Measurements from ENCODE around the gene NFKBIB. TPM values are rescaled to one million over a fixed set of nuclear protein-coding genes. Genes with fewer than 3 reads are reported as not detected.

NFKBIB gene
- total RNA-seq, 2 donors from 2014 or later: 86.5 to 89.1 TPM

GRCh38 chr19:38952395-38953165, 52.8 kb downstream of the NFKBIB start:
- H3K4me1 Mint-ChIP-seq (ENCODE audit: low read depth): peaks cover 18% of the 10 kb centered on the region
- peak; percentile 40 to 47 for DNase-seq
- H3K36me3 Mint-ChIP-seq (ENCODE audit: insufficient read depth in 2 of 2): no peaks in the 10 kb centered on the region
- ATAC-seq (replicated peaks in 1 of 2): peak in 1 of 2 donors; percentile 31
- no peak overlapping the region for H3K27ac Mint-ChIP-seq
- H3K9me3 Mint-ChIP-seq: no peaks in the 10 kb centered on the region
- H3K4me3 Mint-ChIP-seq: no peak overlapping the region
- H3K27me3 Mint-ChIP-seq (ENCODE audit: low read depth): peaks cover 24% of the 10 kb centered on the region

DNA sequence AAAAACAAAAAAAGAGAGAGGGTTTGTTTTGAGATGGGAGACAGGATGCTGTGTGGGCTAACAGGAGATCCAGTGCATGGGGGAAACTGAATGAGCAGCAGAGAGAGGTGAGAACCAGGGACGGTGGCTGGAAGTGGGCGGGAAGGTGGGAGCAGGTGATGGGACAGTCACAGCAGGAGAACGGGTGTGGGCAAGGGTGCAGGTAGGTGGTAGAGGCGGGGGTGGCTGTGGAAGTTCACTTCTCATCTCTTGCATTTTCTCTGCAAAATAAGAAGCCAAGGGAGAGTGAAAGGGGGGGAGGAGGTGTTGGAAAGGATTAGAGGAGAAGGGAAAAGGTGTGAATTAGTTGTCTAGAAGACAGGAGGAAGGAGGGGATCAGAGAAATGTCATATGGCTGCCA, 53.9 kb downstream of the NFKBIB start:
- no peak for ATAC-seq (replicated peaks in 1 of 2)
- Mint-ChIP-seq H3K27ac (no peak overlapping the region), H3K9me3 (no peaks in the 10 kb centered on the region), H3K4me1 (ENCODE audit: low read depth) (peaks cover 18% of the 10 kb centered on the region), H3K27me3 (ENCODE audit: low read depth) (peaks cover 21% of the 10 kb centered on the region), H3K4me3 (no peak overlapping the region), H3K36me3 (ENCODE audit: insufficient read depth in 2 of 2) (no peaks in the 10 kb centered on the region)
- no peak for DNase-seq

GRCh38 chr19:38956264-38956663, 56.5 kb downstream of the NFKBIB start:
- H3K36me3 Mint-ChIP-seq (ENCODE audit: insufficient read depth in 2 of 2): no peaks in the 10 kb centered on the region
- no peak for DNase-seq
- H3K27me3 Mint-ChIP-seq (ENCODE audit: low read depth): peaks cover 11% of the 10 kb centered on the region
- H3K4me1 Mint-ChIP-seq (ENCODE audit: low read depth): peaks cover 8% of the 10 kb centered on the region
- no peak for ATAC-seq (replicated peaks in 1 of 2)
- H3K4me3 Mint-ChIP-seq: no peak overlapping the region
- no peak overlapping the region for H3K27ac Mint-ChIP-seq
- no peaks in the 10 kb centered on the region for H3K9me3 Mint-ChIP-seq

- ATAC-seq (replicated peaks in 1 of 2) (no peak), DNase-seq (no peak)
- Mint-ChIP-seq H3K9me3 (no peaks in the 10 kb centered on the region), H3K27ac (no peak overlapping the region), H3K36me3 (ENCODE audit: insufficient read depth in 2 of 2) (no peaks in the 10 kb centered on the region), H3K27me3 (ENCODE audit: low read depth) (no peaks in the 10 kb centered on the region), H3K4me1 (ENCODE audit: low read depth) (peaks cover 9% of the 10 kb centered on the region), H3K4me3 (no peak overlapping the region)
These were observed 58.5 kb downstream of the NFKBIB start for GRCh38 chr19:38958301-38958700.

Other genes starting within 250 kb of the NFKBIB start
- 10 to 100 TPM in 1 of 2 donors, 1 to 10 TPM in 1; 8.3 to 15.2 TPM for gene CAPN12, start 155.5 kb upstream of the NFKBIB start, total RNA-seq
- gene LGALS7, start 126.5 kb upstream of the NFKBIB start, total RNA-seq: not detected
- gene LGALS7B, start 110.8 kb upstream of the NFKBIB start, total RNA-seq: not detected
- 1 to 10 TPM; 2.3 to 4.1 TPM for gene LGALS4, start 87.0 kb upstream of the NFKBIB start, total RNA-seq
- 100 to 1,000 TPM; 183 to 210 TPM for gene ECH1, start 68.2 kb upstream of the NFKBIB start, total RNA-seq
- gene HNRNPL, start 50.0 kb upstream of the NFKBIB start, total RNA-seq: 100 to 1,000 TPM; 427 to 457 TPM
- gene RINL, start 21.7 kb upstream of the NFKBIB start, total RNA-seq: 100 to 1,000 TPM; 122 to 151 TPM
- 10 to 100 TPM; 38.2 to 40.7 TPM for gene SIRT2, start 351 bp upstream of the NFKBIB start, total RNA-seq
- under 1 TPM; 0.69 to 0.70 TPM for gene CCER2, start 12.2 kb downstream of the NFKBIB start, total RNA-seq
- gene SARS2, start 30.8 kb downstream of the NFKBIB start, total RNA-seq: 10 to 100 TPM; 21.1 to 30.1 TPM
- gene MRPS12, start 31.0 kb downstream of the NFKBIB start, total RNA-seq: 10 to 100 TPM; 54.8 to 57.9 TPM
- not detected for gene FBXO17, start 75.8 kb downstream of the NFKBIB start, total RNA-seq
- gene FBXO27, start 132.6 kb downstream of the NFKBIB start, total RNA-seq: 1 to 10 TPM in 1 of 2 donors, under 1 TPM in 1; 0.86 to 3.7 TPM
- gene ACP7, start 184.4 kb downstream of the NFKBIB start, total RNA-seq: not detected
- gene PAK4, start 225.8 kb downstream of the NFKBIB start, total RNA-seq: 10 to 100 TPM; 12.9 to 17.0 TPM

Data from activated T-cell treated with anti-CD3 and anti-CD28 coated beads, Interleukin-2, amount 50 U/mL, for 72 hours (primary cell).